OCI-LY1 (cell line): ENCODE results near the gene IGF2BP3.

Experiments
- EZH2 ChIP-seq: fragments of 200-600 bp; sonication (generic), shearing (Covaris generic); IDR thresholded peaks from 2 replicates; pipeline ENCODE4 v1.8.0; 2017; ENCODE audit warnings: borderline replicate concordance, mixed run types, mild to moderate bottlenecking, antibody characterized with exemption, low read length, moderate library complexity, mixed read lengths
- TF ChIP-seq, protein P1 (sequence below): fragments of 200-600 bp; sonication (generic), shearing (Covaris generic); IDR thresholded peaks from 2 replicates; pipeline ENCODE4 v1.5.1; 2017; ENCODE audit warnings: mild to moderate bottlenecking, antibody characterized with exemption, low read length, moderate library complexity, mixed read lengths

DNA sequence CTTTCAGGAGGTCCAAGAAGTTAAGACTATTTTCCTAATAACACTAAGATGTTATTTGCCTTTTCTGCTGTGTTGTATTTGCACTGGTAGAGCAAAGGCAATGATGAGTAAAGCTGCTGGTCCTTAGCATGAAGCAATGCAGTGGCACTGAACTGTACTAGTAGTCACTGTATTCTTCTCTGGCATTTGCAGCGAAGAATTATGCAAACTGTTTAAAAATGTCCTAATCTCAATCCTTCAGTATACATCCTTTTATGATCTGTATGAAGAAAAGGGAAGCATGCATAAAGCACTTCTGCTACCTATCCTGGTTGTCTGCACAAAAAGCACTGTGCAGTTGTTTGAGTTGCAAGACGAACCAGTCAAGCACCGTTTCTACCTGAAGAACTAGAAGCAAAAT lies 20.4 kb downstream of the IGF2BP3 start:
- TF ChIP-seq, protein P1, sequence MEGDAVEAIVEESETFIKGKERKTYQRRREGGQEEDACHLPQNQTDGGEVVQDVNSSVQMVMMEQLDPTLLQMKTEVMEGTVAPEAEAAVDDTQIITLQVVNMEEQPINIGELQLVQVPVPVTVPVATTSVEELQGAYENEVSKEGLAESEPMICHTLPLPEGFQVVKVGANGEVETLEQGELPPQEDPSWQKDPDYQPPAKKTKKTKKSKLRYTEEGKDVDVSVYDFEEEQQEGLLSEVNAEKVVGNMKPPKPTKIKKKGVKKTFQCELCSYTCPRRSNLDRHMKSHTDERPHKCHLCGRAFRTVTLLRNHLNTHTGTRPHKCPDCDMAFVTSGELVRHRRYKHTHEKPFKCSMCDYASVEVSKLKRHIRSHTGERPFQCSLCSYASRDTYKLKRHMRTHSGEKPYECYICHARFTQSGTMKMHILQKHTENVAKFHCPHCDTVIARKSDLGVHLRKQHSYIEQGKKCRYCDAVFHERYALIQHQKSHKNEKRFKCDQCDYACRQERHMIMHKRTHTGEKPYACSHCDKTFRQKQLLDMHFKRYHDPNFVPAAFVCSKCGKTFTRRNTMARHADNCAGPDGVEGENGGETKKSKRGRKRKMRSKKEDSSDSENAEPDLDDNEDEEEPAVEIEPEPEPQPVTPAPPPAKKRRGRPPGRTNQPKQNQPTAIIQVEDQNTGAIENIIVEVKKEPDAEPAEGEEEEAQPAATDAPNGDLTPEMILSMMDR, result no peak
- TF ChIP-seq EZH2, result no peak
